Measurements from ENCODE around the gene GRB2. TPM values are rescaled to one million over a fixed set of nuclear protein-coding genes. Genes with fewer than 3 reads are reported as not detected.
"Not testable (repeated sequence)": the region's sequence is repeated elsewhere in the genome, so short reads cannot be mapped to it uniquely, and the experiment has no call there.

The GRB2 gene
- total RNA-seq, 1 donor from 2014 or later, result 61.8 TPM

GRCh38 chr17:75288770-75289114 lies 116.7 kb downstream of the GRB2 start:
- H3K9me3 Mint-ChIP-seq, result no peaks in the 10 kb centered on the region
- no peak for DNase-seq (ENCODE audit: low spot score in 2 of 2, unreplicated experiment in 2 of 2)
- H3K4me3 Mint-ChIP-seq, result peak overlapping the region; percentile 99
- H3K36me3 Mint-ChIP-seq, result no peaks in the 10 kb centered on the region
- peak overlapping the region; percentile 96 for H3K27ac Mint-ChIP-seq
- H3K4me1 Mint-ChIP-seq, result peaks cover 10% of the 10 kb centered on the region
- no peaks in the 10 kb centered on the region for H3K27me3 Mint-ChIP-seq (ENCODE audit: low read depth)
- TF ChIP-seq CTCF (IDR thresholded peaks at IDR 0.05; ENCODE audit: unreplicated experiment), result no peak

- Mint-ChIP-seq H3K4me1 (peaks cover 10% of the 10 kb centered on the region), H3K36me3 (peaks cover 2% of the 10 kb centered on the region), H3K27me3 (ENCODE audit: low read depth) (no peaks in the 10 kb centered on the region), H3K4me3 (peak overlapping the region; percentile 99), H3K9me3 (no peaks in the 10 kb centered on the region), H3K27ac (no peak overlapping the region)
- TF ChIP-seq CTCF (IDR thresholded peaks at IDR 0.05; ENCODE audit: unreplicated experiment), result no peak
- DNase-seq (ENCODE audit: low spot score in 2 of 2, unreplicated experiment in 2 of 2), result no peak
Observed at GRCh38 chr17:75288359-75288758, 117.1 kb downstream of the GRB2 start.

- peaks cover 4% of the 10 kb centered on the region for H3K36me3 Mint-ChIP-seq
- H3K9me3 Mint-ChIP-seq, result no peaks in the 10 kb centered on the region
- DNase-seq (ENCODE audit: low spot score in 2 of 2, unreplicated experiment in 2 of 2), result no peak
- TF ChIP-seq CTCF (IDR thresholded peaks at IDR 0.05; ENCODE audit: unreplicated experiment), result no peak
- no peak overlapping the region for H3K27ac Mint-ChIP-seq
- no peaks in the 10 kb centered on the region for H3K27me3 Mint-ChIP-seq (ENCODE audit: low read depth)
- H3K4me1 Mint-ChIP-seq, result peaks cover 10% of the 10 kb centered on the region
- H3K4me3 Mint-ChIP-seq, result peak overlapping the region; percentile 15
Observed at GRCh38 chr17:75287221-75287620, 118.3 kb downstream of the GRB2 start.

GRCh38 chr17:75285123-75285522 lies 120.4 kb downstream of the GRB2 start:
- Mint-ChIP-seq H3K27ac (no peak overlapping the region), H3K9me3 (no peaks in the 10 kb centered on the region), H3K4me3 (no peak overlapping the region), H3K4me1 (peaks cover 9% of the 10 kb centered on the region), H3K27me3 (ENCODE audit: low read depth) (no peaks in the 10 kb centered on the region), H3K36me3 (peaks cover 7% of the 10 kb centered on the region)
- TF ChIP-seq CTCF (IDR thresholded peaks at IDR 0.05; ENCODE audit: unreplicated experiment), result no peak
- DNase-seq (ENCODE audit: low spot score in 2 of 2, unreplicated experiment in 2 of 2), result no peak

- not testable (repeated sequence) for H3K4me1 Mint-ChIP-seq; H3K4me3 Mint-ChIP-seq; H3K27me3 Mint-ChIP-seq (ENCODE audit: low read depth); H3K27ac Mint-ChIP-seq; H3K9me3 Mint-ChIP-seq; H3K36me3 Mint-ChIP-seq; DNase-seq (ENCODE audit: low spot score in 2 of 2, unreplicated experiment in 2 of 2)
Observed at GRCh38 chr17:75280189-75280588, 125.3 kb downstream of the GRB2 start.

- Mint-ChIP-seq H3K27ac (peak overlapping the region; percentile 87), H3K36me3 (peaks cover 3% of the 10 kb centered on the region), H3K4me3 (no peak overlapping the region), H3K9me3 (no peaks in the 10 kb centered on the region), H3K4me1 (peaks cover 4% of the 10 kb centered on the region), H3K27me3 (ENCODE audit: low read depth) (no peaks in the 10 kb centered on the region)
- DNase-seq (ENCODE audit: low spot score in 2 of 2, unreplicated experiment in 2 of 2), result no peak
- no peak for TF ChIP-seq CTCF (IDR thresholded peaks at IDR 0.05; ENCODE audit: unreplicated experiment)
Observed at GRCh38 chr17:75277664-75278071, 127.8 kb downstream of the GRB2 start.

Measured in mesothelial cell of epicardium (in vitro differentiated cells).